Activated CD4-positive, CD25-positive, alpha-beta regulatory T cell (primary cell): ENCODE data around the gene GNAO1.

Source experiments
- DNase-seq, 4 experiments: peaks; one replicate each; lab custom pipeline; 2025; lab: John Stamatoyannopoulos, UW

The GNAO1 gene

DNA sequence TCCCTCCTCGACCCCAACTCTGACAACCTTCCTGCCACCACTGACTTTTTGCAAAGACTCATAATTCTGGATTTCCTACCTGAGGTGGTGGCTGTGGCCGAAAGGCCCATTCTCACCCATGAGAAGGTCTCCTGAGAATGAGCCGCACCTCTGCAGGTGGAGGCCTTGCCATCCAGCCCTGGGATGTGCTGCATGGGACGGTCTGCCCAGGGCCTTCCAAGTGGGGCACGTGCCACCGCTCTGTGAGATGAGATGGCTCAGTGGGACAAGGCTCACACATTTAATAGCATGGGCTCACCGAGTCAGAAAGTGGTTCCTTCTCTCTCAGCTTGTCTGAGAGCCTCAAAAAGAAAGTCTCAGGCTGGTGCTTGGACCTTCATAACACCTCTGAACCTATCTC, 121.3 kb downstream of the GNAO1 start:
- DNase-seq: no peak

DNA sequence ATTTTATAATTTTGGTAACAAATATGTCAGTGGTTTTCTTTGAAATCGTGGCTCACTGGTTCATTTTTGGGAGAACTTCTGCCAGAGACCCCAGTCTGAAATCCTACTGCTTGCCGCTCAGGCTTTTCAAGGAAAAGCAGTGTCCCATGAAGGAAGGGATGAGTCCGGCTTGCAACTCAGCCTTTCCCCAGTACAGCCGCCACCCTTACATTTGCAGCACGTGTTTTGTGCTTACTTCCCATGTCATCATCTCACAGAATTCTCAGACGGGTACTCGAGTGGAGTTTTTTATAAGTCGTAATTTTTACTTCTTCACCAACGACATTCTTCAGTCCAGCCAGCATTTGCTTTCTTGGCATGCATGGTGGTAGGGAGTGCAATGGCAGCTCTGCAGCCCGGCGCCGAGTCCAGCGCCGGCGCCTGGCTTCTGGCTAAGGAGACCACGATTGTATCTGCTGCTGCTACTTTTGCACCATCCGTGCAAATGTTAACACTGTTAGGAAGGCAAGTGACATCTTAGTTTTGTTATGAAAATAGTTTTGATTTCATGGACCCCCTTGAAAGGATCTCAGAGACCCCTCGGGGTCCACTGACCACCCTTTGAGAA, 123.1 kb downstream of the GNAO1 start:
- DNase-seq: no peak

DNA sequence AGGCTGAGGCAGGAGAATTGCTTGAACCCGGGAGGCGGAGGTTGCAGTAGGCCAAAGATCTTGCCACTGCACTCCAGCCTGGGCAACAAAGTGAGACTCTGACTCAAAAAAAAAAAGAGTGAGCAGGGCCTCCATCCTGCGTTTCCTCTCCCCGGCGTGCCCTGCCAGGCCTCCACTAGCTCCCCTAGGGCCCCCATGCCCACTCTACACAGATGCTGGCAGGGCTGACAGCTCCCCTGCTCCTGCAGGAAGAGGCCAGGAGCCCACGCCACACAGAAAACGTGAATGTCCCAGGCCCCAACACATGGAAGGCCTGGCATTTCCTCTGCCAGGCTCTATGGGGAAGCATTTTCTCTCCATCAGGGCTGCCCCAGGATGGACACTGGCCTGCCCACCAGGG, 124.7 kb downstream of the GNAO1 start:
- DNase-seq: no peak

DNA sequence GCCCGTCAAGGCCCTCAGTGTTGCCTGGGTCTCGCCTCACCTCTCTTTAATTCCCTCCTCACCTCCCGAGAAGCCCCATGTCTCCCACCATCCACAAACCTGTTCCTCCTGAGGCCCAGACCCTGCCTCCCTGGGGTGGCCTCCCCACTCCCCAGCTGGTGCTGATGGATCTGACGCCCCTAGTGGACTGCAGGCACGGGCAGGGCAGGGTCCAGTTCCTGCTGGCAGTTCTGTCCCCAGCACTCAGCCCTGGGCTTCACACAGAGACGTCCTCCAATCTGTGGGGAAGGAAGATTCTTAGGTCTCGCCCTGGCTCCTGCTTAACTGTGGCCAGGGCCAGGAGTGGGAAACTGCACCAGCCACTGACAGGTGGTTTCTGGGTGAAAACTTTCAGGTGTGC, 125.3 kb downstream of the GNAO1 start:
- no peak for DNase-seq

DNA sequence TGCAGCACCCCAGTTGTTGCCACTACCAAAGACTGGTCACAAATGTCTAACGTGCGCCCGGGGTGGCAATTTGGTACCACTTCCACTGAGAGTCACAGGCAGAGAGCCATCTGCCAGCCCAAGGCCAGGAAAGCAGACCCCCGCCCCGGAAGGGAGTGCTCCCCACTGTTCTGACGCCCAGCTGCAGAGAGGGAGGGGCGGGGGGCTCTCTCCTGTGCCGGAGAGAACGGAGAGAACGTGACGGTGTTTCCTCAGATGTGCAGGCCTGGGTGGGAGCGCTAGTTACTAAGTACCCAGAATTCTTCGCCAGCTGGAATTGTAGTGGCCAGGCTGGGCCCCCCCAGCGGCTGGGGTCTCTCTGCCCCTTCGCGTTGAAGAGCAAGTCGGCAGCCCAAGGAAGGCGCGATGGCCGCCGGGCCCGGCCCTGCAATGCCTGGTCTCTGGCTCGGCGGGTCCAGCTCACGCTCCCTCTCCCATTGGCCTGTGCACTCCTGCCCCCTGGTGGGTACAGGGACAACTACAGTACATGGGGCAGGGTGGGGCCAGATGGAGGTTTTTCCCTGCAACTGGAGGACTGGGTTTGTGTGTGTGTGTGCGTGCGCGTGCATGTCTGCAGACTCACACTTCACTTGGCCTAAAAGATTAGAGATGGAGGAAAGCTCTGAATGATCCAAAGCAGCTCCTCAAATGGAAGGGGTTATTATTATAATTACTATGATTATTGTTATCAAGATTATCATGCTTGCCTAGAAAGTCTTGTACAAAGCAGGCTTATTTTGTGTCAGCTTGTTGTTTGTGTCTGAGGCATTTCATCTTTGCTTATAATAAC, 126.9 kb downstream of the GNAO1 start:
- peak; percentile 35 to 60 (median 44) for DNase-seq

DNA sequence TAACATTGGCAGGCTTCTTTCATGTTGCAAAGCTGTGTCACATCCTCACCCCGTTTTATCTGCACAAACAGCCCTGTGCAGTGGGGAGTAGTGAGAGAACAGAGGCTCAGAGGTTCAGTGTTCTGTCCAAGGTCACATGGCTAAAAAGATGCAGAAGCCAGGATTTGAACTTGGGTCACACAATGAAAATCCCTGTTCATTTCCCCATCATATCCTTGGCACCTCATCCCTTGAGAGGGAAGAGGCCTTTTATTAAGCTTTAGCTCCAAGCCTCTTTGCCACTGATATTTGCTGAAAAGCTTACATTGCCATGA, 127.5 kb downstream of the GNAO1 start:
- no peak for DNase-seq

DNA sequence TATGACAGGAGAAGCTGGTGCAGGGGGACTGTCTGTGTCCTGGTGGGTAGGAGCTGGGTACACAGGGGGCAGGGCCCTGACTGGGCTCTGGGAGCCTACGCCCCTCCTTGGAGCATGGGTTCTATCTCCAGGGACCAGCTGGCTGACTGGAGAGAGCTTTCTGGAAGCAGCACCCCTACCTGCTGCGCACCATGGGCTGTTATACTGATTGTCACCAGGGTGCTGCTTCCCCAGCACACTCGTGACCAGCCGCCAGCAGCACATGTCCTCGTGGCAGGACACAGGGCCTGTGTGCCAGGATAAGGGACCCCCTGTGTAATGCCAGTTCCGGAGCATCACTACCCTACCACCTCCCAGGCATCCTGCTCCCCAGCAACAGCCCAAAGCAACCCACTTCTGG, 128.1 kb downstream of the GNAO1 start:
- DNase-seq: no peak

DNA sequence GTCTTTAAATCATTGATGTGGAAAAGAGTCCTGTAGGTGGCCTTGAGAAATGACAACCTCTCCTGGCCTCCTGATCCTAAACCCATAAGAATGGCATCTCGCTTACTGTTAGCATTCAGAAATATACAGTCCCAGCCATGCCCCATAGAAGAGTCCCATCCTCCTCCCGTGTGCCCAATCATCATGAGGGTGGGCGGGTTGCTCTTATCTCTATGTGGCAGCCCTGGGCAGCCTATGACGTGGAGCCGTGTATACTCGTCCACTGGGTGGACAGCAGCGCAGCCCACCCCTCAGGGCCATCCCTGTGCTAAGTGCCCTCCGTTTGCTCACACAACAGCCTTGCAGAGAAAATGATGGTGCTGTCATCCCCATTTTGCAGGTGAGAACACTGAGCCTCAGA, 128.8 kb downstream of the GNAO1 start:
- DNase-seq: no peak

DNA sequence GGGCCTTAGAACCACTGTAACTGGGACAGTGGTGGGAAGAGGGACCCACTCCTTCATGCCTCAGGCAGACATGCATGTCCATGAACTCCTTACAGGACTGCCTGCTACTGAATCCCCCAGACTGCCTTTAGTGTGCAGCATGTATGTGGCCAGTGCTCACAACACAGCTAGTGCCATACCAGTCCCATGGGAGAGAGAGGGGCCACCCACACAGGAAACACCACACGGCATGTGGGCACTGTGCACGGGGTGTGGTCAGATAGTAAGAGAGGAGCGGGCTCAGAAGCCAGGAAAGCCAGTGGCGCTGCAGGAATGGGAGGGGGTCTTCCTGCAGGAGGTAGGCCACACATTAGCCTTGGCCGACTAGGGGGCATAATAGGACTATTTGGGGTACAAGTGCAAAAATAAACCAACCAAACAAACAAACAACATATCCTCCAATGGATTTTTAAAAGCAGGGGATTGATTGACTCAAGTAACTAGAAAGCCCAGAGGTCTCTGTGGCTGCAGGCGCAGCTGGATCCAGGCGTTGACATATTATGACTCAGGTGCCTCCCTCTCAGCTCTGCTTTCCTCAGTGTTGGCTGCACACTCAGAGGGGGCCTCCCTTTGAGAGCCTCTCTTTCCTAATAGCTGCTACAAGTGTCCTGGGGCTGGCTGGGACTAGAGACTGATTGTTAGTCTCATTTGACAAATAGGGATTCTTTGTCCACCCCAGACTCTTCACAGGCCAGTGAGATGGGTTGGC, 129.7 kb downstream of the GNAO1 start:
- no peak for DNase-seq

DNA sequence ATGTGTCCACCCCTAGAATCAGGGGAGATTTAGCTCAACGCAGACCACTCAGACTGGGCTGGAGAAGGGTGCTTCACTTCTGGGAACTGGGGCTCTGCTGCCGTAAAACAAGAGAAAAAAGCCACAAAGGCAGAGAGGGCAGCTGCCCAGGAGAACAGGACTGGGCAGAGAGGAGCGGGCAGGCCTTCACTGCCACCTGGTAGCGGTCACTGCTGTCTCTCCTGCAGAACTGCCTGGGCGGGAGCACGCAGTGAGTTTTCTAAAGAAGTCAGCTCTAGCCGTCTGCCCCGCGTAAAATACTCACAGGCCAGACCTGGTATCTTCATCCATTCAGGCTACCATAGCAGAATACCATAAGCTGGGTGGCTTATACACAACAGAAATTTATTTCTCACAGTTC, 130.3 kb downstream of the GNAO1 start:
- no peak for DNase-seq

DNA sequence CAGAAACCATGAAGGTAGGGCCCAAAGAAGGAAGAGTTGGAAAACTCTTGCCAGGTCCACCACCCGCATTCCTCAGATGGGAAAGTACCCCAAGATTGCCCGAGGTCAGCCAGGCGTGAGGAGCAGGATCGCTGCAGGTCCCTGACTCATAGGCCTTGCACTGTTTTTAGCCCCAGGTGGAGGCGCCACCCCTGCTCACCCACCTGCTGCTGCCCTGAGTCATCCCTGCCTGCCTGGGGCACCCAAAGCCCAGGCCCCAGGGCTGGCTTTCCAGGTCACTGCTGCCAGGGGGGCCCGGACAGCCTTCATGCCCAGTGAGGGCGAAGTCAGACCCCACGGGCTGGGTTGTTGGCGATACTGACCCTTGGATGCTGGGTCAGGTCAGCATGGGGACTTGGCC, 133.1 kb downstream of the GNAO1 start:
- no peak for DNase-seq

DNA sequence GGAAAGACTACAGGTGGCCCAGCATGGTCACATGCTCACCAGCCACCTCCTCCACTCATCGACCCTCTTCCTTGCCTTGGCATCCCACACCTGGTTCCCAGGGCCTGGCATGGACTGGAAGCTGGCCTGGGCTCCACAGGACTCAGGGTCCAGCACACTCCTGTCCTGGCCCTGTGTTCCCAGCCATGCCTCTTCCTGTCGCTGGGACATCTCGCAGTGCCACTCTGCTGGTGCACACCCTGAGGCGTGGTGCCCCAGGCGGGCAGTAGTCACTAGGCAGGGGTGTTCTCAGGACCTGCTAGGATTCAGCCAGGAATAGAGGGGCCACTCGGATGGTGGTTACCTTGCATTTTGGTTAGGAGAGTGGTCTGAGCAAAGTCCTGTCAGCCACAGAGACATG, 134.7 kb downstream of the GNAO1 start:
- no peak for DNase-seq

DNA sequence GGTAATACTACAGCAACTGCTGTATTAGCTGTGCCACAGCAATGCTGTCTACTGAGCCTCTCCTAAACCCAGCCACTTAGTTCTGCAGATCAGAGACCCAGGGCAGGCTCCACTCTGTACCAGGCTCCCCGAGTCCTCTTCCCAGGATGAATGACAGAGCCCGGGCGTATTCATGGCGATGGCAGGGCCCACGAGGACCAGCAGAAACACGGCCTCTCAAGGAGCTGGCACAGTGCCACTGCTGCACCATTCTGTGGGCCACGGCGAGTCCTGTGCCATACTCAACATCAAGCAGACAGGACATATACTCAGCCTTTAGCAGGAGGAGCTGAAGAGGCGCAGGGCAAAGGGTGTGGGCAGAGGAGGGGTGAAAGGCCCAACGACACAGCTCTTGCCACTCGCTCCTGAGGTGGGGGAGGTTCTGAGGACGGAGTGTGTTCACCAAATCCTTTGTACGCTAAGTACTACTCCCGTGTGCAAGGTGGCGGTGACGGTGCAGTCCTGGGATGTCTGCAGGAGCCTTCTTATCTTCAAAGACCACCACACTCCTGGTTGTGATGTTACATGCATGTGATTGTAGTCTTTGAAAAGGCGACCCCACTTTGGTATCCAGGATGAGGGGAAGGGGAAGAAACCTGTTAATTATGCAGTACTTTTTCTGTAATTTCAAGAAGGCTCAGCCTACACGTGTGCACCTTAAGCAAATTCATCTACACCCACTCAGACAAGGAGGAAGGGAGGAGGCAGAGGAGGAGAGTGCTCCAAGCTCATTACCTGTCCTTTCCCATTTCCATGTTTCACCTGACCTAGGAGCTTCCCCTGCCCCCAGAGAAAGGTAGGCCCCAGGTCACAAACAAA, 136.0 kb downstream of the GNAO1 start:
- no peak for DNase-seq

DNA sequence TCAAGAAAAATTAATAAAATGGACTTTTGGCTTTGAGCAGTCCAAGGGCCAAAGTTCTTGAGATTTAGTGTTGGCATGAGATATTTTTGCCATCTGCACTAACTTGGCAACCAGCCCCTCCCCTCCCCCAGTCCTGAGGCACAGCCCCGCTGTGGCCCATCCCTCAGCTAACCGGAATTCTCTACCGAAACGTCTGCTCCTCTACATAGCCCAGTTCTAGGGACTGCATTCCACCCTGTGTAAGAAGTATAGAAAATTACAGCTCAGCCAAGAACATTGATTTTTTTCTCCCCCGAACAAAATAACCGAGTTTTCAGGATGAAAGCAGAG, 136.6 kb downstream of the GNAO1 start:
- DNase-seq: no peak

DNA sequence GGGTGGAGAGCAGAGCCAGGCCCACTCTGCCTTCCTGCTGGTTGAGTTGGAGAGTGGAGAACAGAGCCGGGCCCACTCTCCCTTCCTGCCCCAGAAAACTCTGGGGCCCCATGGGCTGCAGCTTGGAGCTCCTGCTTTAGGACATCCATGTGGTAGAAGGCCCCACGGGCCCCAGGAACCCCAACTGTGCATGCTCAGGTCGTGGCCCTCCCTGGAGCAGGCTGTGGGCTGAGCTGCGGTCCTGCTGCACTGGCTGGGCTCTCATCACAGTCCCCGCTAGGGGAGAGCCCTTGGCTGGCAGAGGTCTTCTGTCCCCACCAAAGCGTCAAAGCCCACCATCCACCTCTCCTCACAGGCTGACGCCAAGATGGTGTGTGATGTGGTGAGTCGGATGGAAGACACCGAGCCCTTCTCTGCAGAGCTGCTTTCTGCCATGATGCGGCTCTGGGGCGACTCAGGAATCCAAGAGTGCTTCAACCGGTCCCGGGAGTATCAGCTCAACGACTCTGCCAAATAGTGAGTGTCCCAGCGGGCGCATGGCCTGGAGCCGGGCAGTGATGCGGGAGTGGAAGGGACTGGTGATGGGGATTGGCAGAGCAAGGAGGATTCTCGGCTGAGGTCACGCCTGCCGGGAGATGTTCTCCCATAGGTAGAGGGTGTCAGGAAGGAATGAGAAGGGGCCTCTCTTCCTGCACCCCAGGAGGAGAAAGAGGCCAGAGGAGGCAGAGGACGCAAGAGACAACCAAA, 137.2 kb downstream of the GNAO1 start:
- DNase-seq: no peak

DNA sequence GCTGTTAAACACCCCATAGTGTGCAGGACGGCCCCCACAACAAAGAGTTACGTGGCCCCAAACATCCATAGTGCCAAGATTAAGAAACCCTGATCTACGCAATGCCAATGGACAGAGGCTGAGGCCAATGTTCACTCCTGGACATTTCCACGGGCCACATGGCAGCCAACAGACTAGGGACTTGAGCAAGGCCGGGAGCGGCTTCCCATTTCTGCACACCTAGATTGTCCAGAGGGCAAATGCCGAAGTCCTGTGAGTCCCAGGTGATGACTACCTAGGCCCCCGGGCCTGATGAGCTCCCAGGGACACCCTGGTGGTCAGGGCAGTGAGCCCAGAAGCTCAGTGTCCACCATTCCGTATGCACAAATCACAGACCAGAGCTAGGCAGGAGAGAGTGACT, 138.6 kb downstream of the GNAO1 start:
- no peak for DNase-seq

DNA sequence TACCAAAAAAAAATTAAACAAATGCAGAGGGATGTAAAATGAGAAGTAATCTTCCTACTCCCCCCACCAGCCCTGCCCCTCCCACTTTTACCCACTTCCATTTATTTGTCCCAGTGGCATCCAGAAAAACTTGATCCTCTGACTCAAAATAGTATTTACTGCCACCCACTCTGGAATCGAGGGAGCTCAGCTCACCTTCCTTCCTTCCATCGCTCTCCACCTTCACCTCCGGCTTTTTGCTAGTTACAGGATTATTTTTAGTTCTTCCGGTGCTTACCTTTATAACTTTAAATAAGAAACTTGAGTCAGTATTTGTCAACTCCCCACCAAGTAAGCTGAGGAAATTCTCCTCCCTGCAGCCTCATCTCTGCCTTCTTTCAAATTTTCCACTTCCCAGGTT, 139.2 kb downstream of the GNAO1 start:
- DNase-seq: no peak

DNA sequence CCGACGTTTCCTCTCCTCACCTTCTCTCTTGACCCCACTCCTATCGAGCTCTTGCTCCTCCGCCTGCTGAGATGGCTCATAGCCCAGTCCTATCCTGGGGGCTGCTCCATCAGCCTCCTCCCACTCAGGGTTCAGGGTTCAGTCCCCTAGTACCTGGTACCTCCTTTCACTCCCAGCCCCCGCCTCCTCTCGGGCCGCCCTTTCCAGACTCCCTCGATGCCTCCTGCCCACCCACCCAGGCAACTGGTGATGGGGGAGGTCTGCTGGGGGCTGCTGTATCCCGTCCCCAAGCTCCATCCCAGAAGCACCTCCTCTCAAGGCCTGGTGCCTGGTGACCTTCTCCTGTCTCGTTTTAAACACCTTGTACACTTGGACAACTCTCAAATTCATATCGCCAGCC, 140.1 kb downstream of the GNAO1 start:
- no peak for DNase-seq

DNA sequence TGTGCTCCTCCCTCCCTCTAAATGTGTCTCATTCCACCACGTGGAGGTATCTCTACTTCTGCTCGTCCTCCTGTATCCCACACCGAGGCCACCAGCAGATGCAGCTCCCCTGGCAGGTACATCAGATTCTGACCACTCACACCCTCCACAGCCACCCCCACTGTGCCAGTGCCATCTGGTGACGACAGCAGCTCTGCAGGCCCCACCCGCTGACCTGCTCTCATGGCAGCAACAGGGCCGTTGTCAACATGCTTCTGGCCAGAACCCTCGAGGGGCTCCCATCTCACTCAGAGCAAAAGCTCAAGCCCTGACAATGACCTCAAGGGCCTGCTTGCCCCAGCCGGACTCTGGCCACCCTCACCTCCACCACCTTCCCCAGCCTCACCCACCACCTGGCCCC, 140.6 kb downstream of the GNAO1 start:
- DNase-seq: no peak

DNA sequence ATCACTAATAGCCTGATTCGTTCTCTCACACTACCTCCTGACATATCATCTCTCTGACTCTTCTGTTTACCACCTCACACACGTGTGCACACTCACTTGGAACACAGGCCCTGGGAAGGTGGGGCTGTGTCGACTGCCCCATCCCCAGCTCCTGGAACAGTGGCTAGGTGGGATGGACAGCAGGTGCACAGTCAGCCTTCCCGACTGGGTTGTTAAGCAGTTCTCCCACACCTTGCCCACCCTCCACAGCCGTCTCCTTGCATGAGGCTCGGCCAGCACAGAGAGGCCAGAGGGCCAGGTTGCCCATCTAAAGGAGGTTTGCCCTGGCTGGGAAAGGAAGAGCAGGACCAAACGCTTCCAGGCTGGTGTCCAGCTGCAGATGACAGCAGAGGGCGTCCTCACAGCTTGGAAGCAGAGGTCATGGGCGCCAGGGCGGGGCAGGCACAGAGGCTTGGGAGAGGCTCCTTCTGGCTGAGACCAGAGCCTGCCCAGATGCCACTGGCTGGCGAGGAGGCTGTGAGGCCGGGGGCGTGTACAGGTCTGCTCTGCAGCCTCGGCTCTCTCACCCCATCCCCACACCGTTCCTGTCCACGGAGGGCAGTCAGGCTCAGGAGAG, 141.3 kb downstream of the GNAO1 start:
- DNase-seq: no peak

DNA sequence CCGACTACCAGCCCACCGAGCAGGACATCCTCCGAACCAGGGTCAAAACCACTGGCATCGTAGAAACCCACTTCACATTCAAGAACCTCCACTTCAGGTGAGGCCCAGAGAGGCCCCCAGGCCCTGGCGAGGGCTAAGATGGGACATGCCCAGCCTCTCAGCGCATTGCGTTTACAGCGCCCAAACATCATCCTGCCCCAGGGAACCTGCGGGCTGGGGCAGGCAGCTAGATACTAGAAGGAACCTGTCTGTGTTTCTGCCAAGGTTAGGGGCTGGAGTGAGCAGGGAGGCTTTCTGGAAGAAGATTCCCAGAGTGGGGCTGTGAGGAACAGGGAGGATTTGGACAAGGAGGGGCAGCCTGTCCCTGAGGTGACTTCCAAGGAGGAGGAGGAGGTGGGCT, 143.5 kb downstream of the GNAO1 start:
- DNase-seq: no peak
